NCI-H2196 treated with DMSO at 0.1 percent for 48 hours (cell line): ENCODE results near the gene WDR43.
"Not testable (repeated sequence)": the region's sequence is repeated elsewhere in the genome, so short reads cannot be mapped to it uniquely, and the experiment has no call there.

ENCODE experiments used
- DNase-seq: peaks from one replicate; lab custom pipeline; 2025; ENCODE audit not compliant: unreplicated experiment; lab: John Stamatoyannopoulos, UW

WDR43 gene

DNA sequence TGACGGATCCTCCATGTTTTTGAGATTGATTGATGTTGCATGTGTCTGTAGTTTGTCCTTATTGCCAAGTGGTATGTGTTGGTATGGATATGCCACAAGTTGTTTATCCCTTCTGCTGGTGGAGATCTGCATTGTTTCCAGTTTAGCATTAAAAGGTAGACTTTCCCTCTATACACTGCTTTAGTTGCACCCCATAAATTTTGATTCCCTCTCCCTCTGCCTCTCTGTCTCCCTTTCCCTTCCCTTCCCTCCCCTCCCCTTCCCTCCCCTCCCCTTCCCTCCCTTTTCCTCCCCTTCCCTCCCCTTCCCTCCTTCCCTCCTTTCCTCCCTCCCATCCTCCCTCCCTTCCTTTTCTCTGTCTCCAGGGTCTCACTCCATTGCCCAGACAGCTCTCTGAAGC, 68.0 kb downstream of the WDR43 start:
- DNase-seq, result no peak

- no peak for DNase-seq
Observed at GRCh38 chr2:28970464-28971160, 76.1 kb downstream of the WDR43 start.

GRCh38 chr2:28972778-28973335, 78.4 kb downstream of the WDR43 start:
- no peak for DNase-seq

GRCh38 chr2:28974252-28974651, 79.8 kb downstream of the WDR43 start:
- DNase-seq, result no peak

DNA sequence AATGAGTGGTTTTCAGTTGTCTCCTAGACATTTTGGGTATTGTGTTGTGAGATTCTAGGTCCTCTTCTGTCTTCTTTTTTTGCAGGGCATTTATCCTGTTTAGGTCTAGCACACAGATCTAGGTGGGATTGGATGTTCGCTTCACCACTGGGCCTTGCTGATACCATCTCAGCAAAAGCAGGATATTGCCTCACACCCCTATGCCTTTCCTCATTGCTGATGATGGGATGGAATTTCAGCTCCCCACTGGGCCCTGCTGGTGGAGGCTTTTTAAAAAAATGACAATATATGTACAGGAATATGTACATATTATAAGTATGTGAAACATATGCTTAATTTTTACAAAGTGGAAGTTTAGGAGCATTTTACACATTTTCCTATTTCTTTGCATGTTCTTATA, 81.2 kb downstream of the WDR43 start:
- no peak for DNase-seq

- DNase-seq, result no peak
Observed at GRCh38 chr2:28976584-28976983, 82.1 kb downstream of the WDR43 start.

- DNase-seq, result no peak
Observed at GRCh38 chr2:28977176-28977875, 82.9 kb downstream of the WDR43 start.

DNA sequence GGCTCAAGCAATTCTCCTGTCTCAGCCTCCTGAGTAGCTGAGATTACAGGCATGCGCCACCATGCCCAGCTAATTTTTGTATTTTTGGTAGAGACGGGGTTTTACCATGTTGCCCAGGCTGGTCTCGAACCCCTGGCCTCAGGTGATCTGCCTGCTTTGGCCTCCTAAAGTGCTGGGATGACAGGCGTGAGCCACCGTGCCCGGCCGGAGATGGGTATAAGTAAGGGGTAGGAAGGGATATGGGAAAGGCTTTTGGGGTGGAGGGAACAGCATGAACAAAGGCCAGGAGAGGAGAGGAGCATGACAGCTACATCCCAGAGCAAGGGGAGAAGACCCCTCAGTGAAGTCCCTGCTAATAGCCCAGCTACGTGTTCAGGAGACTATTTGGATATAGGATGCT, 83.5 kb downstream of the WDR43 start:
- not testable (repeated sequence) for DNase-seq

GRCh38 chr2:28978606-28979005, 84.1 kb downstream of the WDR43 start:
- DNase-seq, result no peak

- DNase-seq, result no peak
Observed at GRCh38 chr2:28979041-28979440, 84.6 kb downstream of the WDR43 start.

- DNase-seq, result no peak
Observed at GRCh38 chr2:28979576-28980366, 85.3 kb downstream of the WDR43 start.

GRCh38 chr2:28980368-28981015, 86.0 kb downstream of the WDR43 start:
- no peak for DNase-seq

GRCh38 chr2:28981016-28981441, 86.6 kb downstream of the WDR43 start, which contains the start of gene TOGARAM2:
Gene TOGARAM2, plus strand, starts transcription at chr2:28981298. Its CDS starts 13,537 bp downstream, at chr2:28994835.
- DNase-seq, result peak; percentile 17

GRCh38 chr2:28981620-28982376, 87.3 kb downstream of the WDR43 start:
- DNase-seq, result no peak

GRCh38 chr2:28982381-28982950, 88.0 kb downstream of the WDR43 start:
- DNase-seq, result no peak

DNA sequence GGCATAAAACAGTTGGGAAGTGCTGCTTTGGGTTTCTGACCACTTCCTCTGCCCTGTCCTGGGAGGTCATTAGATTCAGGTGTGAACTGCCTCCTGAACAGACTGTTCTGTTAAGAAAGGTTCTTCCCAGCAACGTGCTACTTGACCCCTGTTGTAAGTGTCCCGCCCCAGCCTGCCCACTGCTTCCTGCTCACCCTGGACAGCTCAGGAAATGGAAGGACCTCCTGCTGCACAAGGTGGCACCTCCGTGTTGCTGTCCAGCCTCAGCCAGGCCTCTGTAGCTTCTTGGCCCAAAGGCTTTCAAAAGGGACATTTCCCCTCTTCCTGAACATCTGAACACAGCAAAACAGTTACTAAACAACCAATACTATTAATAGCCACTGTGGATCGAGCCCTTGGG, 92.0 kb downstream of the WDR43 start:
- no peak for DNase-seq

DNA sequence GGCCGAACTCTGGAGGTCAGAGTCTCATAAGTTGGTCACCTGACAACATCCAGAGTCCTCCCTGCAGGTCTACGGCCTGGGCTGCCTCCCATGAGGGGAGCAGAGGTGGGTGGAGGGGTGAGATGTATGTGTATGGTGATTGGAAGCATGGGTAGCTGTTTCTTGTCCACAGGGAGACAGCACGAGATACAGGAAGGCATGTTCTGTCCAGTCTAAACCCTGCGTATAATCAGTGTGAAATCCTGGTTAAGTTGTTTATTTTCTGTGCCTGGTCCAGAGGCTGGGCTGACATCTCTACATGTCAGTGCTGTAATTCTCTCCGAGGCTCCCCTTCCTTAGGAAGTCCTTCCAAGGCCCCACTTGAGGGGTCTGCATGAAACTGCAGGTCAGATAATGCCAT, 95.5 kb downstream of the WDR43 start:
- DNase-seq, result no peak

- DNase-seq, result no peak
Observed at GRCh38 chr2:28990445-28990844, 96.0 kb downstream of the WDR43 start.

- DNase-seq, result no peak
Observed at GRCh38 chr2:28991021-28991420, 96.6 kb downstream of the WDR43 start.

- DNase-seq, result no peak
Observed at GRCh38 chr2:28991460-28991859, 97.0 kb downstream of the WDR43 start.
